GM21529 (cell line): ENCODE data around the gene NUBP2.
A peak's percentile ranks its signal among the peaks of the same experiment; 100 is the strongest.

Source experiments
- ATAC-seq: cut with Tn5 transposase; IDR thresholded peaks from one replicate; pipeline ENCODE4 v1.9.1; 2021; ENCODE audit not compliant: unreplicated experiment

The NUBP2 gene

DNA sequence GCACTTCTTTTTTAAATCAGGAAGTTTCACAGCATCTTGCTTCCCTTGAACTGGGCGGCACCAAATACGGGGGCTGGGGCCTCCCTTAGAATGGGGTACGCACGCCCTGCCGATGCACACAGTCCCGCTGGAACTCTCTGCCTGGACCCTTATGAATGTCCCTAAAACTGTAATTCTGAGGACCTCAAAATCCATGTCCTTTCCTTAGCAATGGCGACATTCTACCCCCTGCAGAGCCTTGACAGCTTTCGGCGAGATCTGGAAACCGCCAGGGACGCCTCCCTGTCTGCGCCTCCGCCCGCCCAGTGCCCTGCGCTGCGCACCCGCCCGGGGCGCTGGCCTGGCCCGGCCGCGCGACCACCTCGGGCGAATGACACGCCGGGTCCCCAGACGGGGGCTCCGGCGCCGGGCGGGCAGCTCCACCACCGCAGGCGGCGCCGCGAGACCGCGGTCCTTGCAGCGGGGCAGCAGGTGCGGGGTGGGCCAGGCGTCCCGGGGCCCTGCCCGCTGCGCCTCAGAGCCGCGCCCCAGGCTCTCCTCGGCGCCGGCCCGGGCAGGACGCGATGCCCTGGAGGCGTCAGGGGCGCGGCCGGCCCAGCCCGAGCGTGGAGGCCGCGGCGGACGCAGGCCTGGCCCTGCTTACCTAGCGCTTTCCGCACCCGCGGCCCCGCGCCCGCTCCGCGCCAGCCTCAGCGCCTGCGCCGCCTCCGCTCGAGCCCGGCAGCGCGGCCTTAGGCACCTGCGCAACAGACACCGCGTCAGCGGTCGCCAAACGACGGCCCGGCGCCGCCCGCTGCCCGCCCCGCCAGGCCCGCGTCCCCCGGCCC, 43.3 kb downstream of the NUBP2 start:
- ATAC-seq = peak; percentile 39

DNA sequence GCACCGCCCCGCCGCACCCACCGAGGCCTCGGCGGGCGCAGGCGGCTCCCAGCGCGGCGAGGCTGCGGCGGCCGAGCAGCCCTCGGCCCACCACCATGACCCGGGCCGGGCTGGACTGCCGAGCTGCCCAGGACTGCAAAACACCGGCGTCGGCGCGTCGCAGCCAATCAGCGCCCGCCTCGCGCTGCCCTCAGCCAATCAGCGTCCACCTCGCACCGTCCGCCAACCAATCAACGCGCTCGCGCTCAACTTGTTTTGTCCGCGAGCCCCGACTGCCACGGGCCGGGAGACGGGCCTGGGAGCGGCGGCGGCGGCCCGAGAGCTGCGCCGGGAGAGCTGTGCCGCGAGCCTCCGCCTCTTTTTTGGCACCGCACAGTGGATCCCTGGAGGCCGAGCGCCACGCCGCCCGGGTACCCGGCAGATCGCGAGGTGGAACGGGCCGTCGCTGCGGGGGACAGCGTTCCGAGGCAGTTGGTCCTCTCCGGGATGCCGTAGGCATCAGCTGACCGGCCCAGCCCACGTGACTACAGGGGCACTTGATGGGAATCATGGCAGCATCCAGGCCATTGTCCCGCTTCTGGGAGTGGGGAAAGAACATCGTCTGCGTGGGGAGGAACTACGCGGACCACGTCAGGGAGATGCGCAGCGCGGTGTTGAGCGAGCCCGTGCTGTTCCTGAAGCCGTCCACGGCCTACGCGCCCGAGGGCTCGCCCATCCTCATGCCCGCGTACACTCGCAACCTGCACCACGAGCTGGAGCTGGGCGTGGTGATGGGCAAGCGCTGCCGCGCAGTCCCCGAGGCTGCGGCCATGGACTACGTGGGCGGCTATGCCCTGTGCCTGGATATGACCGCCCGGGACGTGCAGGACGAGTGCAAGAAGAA, 44.2 kb downstream of the NUBP2 start, which contains the start of the genes FAHD1 and HAGH:
TSS of gene FAHD1 (plus strand) at position 516 of the 883 bp plus-strand sequence. CDS start at position 549, 33 bp downstream.
TSS of gene HAGH (minus strand) at position 135 of the 883 bp plus-strand sequence. CDS start at position 97, 38 bp downstream.
- peak; percentile 80 for ATAC-seq

DNA sequence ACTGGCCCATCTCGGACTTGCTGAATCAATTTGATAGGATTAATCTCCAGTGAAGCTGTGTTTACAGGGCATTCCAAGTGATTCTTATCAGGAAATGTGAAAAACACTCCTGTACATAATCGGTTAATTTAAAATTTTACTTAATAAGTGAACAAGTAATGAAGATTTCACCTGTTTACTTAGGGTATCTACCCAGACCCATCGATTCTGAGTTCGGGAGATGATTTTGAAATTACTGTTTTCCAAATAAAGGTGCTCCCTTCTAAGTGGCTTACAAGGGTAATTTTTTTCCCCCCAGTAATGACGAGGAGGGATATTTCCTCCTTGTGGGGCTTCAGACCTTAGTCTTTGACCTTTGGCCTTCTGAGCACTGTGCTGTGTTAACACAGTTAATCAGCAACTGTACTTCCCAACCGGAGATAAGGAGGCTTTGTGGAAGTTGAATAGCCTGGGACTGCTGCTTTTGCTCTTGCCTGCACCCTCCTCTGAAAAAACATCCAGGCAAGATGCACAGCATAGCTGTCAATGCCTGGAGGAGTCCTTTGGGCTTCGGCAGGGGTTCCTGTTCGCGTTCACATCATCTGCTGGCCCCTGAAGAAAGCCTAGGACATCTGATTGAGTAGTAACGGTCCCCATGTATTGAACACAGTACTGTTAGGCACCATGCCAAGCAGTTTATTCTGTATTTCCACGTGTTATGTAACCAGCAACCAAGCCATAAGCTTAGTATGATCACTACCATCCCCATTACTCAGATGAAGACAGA, 46.1 kb downstream of the NUBP2 start:
- ATAC-seq = no peak

DNA sequence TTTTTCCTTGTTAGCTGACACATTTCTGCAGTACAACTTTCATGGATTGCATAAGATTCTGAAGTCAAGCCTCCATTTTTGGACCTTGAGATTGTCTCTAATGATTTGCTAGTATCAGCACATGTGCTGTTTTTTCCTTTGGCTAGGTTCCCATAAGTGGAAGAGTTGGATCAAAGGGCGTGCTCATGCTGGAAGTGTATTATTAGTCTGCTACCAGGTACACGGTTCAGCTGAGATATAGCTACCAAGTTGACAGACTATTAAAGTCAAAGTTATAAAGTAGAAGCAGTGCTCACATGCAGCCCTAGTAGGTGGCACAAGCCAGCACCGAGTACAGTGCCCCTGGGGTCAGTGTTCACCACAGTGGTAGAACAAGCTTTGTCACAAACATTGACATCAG, 47.5 kb downstream of the NUBP2 start:
- ATAC-seq = no peak

DNA sequence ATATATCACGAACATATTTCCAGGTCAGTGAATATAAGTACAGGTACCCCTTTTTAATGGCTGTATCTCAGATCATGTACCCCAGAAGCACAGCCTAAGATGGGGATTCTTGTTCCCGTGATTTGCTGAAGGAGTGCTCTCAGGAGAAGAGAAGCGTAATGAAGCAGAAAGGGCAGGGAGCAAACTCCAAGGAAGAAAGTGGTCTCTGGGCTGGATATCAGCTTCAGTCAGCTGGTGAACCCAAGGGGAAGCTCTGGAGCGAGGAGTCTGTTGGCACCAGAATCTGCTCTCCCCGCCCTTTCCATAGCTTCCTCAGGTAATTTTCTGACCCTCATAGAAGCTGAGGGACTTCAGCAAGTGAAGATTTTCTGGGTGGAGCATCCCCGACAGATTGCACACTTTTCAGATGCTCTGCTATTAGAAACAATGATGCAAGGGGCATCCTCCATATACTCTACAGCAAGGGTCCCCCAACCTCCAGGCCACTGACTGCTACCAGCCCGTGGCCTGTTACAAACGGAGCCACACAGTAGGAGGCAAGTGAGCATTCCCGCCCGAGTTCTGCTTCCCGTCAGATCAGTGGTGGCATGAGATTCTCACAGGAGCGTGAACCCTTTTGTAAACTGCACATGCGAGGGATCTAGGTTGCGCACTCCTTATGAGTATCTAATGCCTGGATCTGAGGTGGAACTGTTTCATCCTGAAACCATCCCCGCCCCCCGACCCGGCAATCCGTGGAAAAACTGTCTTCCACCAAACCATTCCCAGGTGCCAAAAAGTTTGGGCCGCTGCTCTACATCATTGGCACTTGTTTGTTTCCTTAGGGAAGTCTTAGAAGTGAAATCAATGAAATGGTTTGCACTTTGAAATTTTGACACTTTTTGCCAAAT, 48.7 kb downstream of the NUBP2 start:
- no peak for ATAC-seq

DNA sequence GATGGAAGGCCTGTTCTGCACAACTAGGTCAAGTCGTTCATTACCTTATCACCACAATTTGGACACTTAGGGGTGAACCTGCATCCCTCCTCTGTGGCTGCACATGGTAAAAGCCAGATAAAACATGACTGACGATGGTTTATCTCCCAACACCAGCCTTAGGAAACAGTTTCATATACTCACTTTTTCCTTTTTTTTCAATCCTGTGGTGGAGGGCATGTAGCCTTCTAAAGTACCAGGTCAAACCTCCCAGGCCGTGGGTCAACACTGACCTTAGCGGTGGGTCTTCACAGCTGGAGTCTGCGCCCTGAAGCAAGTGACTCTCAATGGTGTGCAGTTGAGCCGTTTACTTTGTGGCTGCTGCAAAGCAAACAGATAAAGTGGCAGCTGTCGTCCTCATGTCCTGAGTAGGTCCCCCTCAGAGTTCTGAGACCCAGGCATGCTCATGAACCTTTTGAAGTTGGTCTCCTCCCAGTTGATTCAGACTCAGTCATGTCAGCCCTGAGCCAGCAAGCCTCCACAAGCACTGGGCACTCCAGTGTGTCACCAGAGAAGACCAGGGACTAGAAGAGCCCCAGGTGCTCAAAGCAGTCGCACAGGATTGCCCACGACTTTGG, 50.2 kb downstream of the NUBP2 start:
- ATAC-seq = no peak

DNA sequence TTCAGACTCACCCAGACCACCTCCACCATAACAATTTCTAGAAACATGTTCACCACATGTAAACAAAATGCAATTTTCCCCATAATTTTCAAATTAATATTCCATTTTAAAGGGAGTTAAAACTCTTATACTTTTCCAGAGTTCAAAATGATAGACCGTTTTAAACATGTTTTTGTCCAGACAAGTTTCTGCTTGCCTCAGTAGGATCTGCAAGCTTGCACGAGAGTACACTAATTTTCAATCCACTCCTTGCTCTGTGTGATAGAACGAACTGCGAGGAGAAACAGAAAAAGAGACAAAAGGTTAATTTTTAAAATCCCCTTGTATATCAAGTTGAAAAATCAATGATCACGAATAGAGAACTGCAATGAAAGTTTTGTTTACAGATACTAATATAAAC, 51.3 kb downstream of the NUBP2 start:
- ATAC-seq = no peak
